Activated T-cell treated with anti-CD3 and anti-CD28 coated beads for 48 hours (primary cell): Measurements from ENCODE around the gene ARHGAP21.
A peak's percentile ranks its signal among the peaks of the same experiment; 100 is the strongest.
"Not testable (repeated sequence)": the region's sequence is repeated elsewhere in the genome, so short reads cannot be mapped to it uniquely, and the experiment has no call there.

ENCODE experiments used
- DNase-seq: peaks from one replicate; pipeline ENCODE4 v3.0.0-alpha.2; 2020; ENCODE audit warnings: low read depth

ARHGAP21 gene

DNA sequence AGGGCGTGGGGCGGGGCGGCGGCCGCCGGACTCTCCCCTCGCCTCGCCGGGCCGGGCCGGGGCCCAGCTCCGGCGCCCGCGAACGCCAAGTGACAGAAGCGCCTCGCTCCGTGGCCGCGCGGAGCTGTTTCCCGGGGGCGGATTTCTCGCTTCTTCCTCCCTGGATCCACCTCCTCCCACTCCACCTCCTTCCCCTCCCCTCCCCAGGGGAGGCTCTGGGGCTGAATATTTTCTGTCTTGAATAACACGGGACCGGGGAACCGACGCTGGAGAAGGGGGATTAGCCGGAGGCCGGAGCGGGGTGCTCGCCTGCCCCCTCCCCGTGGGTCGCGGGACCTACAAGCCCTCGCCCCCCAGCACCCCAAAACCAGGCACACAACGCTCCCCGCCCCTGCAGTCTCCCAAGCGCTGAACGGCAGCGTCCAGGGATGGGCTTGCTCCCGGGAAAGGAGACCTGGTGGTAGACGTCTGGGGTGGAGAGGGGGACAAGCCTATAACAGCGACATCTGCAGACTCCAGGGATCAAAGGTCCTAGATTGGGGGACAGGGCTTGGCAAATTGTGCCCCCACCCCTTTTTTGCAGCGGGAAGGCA lies at the start of gene ARHGAP21:
ARHGAP21 (minus strand) TSS at position 100 of the 593 bp plus-strand sequence. CDS start 1,988 bp downstream, outside the sequence.
- peak; percentile 27 for DNase-seq

DNA sequence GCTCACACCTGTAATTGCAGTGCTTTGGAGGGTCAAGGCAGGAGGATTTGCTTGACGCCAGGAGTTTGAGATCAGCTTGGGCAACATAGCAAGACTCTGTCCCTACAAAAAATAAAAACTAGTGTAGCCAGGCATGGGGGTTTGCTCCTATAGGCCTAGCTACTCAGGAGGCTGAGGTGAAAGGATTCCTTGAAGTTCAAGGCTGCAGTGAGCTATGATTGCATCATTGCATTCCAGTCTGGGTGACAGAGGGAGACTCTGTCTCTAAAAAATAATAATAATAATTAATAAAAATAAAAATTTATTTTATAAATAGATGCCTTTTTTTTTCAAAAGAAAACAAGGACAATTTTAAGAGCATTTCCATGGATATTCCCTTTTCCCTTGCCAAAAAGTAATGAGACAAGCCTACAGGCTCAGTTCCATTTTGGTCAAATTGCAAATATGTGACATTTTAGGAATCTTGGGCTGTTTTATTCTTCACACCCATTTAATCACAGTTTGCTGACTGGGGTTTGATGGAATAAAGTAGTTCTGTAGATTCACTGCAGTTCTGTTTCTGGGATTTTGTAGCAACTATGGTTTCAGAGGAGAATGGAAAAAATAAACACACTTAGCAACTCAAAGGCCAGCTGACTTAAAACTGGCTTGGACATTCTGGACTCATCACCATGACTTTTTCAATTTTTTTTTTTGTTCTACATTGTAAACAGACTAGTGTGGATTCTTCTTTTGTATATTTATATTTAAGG lies 48.4 kb upstream of the ARHGAP21 start:
- DNase-seq, result no peak

DNA sequence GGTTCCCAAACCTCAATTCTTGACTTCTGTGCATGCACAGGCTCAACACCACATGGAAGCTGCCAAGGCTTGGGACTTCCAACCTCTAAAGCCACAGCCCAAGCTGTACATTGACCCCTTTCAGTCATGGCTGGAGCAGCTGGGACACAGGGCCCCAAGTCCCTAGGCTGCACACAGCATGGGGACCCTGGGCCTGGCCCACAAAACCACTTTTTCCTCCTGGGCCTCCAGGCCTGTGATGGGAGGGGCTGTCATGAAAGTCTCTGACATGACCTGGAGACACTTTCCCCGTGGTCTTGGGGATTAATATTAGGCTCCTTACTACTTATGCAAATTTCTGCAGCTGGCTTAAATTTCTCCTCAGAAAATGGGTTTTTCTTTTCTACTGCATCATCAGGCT lies 41.3 kb upstream of the ARHGAP21 start:
- not testable (repeated sequence) for DNase-seq

DNA sequence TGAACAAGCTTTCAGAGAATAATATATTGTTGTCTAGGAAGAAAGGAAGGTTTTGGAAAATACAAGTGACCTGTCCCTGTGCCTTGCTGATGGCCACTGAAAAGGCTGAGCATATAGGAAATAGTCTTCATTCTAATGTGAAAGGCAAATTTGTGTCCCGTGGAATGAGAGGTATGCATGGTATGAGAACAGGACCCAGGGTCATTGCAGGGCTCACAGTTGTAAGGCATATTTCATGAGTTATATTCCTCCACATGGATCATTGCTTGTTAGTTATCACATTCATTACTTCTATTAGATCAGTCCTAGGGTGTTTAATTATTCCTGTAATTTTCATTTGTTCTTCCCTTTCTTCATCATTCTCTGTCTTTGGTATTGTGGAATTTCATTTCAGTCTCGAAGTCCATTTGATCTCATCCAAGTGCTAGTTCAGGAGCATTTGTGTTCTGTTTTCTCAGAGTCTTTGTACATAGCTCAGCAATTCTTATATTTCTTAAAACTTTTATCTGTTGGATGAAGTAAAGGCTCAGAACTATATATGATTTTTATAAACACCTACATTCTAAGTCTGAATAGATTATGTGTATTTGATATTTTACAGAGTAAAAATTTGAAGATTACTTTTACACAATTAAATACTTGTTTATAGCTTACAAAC lies 39.4 kb upstream of the ARHGAP21 start:
- no peak for DNase-seq

DNA sequence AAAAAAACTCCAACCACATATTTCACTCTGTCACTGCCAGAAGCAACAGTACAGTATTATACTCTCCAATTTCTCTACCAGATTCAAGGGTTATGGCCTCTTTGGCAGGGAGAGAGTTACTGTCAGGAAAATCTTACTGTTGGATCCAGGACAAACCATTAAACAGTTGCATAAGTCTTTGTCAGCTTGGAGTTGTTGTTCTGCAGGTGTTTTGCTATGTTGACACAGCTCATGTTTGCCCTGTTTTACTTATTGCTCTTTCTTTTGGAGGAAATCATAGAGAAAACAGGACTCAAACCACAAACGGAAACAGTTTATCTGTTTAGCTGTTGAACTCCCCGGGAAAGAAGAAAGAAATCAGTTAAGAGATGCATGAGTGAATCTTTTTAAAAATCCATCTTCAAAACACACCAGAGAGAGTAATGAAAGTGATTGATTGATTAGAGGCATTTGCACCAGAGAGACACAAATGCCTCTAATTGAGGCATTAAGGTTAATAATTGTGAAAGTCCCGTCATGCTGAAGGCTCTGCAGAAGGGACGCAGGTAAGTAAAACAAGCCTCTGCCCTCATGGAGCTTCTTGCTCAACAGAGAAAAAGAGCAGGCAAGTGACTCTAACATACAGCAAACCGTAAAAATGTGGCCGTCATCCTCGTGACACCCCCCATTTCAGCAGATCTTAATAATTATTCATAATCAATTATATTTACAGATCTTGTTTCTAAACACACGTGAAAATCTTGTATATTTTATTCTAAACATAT lies 38.7 kb upstream of the ARHGAP21 start:
- no peak for DNase-seq

DNA sequence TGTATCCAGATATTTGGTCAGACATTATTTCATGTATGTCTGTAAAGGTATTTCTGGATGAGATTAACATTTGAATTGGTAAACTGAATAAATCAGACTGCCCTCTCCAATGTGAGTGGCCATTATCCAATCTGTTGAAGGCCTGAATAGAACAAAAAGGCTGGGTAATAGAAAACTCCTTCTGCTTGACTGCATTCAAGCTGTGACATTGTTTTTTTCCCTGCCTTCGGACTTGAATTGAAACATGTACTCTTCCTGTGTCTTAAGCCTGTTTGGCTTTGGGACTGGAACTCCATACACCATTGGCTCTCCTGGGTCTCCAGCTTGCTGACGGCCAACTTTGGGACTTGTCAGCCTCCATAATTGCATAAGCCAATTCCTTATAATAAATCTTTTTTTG lies 36.0 kb upstream of the ARHGAP21 start:
- DNase-seq, result no peak

DNA sequence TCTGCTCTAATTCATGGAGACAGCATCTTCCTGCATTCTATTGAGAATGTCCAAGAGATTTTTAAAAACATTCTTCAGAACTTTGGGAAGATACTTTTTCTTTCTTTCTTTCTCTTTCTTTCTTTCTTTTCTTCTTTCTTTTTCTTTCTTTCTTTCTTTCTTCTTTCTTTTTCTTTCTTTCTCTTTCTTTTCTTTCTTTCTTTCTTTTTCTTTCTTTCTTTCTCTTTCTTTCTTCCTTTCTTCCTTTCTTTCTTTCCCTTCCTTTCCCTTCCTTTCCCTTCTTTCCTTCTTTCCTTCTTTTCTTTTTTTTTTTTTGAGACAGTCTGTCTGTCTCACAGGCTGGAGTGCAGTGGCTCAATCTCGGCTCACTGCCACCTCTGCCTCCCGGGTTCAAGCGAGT lies 34.6 kb upstream of the ARHGAP21 start:
- DNase-seq, result not testable (repeated sequence)

DNA sequence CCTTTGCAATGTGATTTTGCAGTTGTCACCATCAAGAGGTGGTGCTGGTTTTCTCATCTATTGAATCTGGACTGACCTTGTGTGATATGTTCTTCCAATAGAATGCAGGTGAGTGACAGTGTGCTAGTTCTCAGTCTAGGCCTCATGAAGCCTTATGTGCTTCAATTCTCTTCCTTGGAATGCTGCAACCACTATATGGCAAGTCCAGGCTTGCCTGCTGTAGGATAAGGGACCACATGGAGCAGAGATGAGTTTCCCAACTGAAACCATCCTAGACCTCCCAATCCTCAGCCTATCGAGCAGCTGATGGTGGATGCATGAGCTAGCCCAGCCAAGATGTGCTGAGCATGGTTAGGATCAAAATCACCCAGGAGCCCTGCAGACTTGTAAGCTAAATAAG lies 32.6 kb upstream of the ARHGAP21 start:
- DNase-seq, result no peak

DNA sequence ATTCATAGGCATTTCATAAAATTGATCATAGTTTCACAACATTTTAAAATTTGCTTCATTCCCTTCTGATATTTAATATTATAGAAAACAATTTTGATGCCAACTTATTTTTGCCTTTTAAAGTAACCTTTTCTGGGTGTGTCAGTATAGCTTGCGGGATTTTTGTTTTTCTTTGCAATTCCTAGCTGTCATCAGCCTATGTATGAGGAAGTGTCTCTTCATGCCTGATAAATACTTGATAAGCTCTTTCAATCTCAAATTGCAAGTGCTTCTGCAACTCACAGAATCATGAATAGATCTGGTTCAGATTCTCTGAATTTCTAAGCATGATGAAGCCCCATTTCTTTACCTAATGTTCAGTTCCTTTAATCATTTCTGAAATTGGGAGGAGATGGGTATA lies 28.0 kb upstream of the ARHGAP21 start:
- no peak for DNase-seq

DNA sequence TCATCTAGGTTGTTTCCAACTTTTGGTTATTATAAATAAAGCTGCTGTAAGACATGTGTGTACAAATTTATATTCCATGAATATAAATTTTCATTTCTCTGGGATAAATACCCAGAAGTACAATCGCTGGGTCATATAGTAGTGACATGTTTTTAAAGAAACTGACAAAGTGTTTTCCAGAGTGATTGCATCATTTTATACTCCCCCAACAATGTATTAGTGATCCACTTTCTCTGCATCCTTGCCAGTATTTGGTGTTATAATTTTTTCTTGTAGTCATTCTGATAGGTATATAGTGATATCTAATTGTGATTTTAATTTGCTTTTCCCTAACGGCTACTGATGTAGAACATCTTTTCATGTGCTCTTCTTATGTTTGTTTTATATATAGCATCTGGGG lies 27.0 kb upstream of the ARHGAP21 start:
- no peak for DNase-seq

DNA sequence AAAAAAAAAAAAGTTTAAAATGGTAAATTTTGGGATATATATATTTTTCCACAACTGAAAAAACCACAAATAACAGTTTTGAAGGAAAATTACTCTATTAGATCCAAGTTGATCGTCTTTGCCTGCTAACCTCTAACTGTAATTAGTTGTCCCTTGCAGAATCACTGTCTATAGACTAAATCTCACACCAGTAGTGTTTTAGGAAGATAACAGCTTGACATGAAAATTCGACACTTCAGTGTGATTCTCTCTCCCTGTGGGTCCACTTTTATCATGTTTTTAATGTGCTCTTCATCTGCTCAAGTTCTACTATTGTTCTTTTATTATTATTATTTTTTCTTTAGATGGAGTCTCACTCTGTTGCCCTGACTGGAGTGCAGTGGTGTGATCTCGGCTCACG lies 24.5 kb upstream of the ARHGAP21 start:
- no peak for DNase-seq

DNA sequence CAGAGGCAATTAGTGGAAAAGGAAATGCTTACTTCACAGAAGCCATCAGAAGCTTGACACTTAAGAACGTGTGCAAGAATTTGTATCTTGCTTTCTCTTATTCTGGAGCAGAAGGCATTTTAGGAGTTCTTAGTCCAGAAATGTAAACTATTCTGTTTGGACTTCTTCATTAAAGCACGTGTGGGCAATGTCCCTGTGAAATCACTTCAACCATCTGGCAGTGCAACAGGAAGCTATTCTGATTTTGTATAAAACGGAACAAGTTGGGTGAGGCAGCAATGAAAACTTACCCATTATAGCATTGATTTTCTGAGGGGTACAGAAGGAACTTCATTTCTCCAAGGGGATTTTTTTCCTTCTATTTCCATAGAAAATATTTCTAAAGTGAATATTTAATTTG lies 21.3 kb upstream of the ARHGAP21 start:
- DNase-seq, result no peak

DNA sequence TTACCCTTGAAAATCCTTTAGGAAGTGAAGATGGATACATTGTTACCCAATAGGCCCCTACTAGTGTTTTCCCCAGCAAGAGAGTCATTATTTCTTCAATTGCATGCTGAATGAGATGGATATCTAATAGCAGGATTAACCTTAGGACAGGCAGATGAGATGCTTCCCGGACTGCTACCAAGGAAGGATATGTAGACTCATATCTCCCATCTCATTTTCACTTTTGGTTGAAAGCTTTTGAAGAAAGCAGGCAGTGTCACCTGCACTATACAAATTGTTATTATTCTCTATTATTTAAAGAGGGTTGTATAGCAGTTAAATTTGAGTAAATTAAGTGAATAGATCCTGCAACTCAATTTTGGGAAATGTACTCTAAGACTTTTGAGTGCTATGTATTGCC lies 17.0 kb upstream of the ARHGAP21 start:
- DNase-seq, result no peak

DNA sequence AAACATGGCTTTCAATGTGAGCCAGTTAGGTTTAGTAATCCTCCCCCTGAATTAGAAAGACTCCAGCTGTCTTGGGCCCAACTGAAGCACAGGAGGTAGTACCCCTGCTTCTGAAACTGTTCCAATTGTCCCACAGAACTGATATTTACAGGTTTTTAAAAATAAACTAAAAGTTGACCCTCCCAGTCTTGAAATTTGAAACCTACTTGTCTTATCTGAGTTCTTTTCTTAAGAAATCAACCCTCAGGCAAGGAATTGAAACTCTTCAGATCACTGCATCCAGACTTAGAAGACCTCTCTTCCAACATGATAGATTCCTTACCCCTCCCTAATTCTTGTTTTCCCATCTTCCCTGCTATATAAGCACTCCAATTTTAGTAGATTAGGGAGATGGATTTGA lies 13.3 kb upstream of the ARHGAP21 start:
- no peak for DNase-seq

DNA sequence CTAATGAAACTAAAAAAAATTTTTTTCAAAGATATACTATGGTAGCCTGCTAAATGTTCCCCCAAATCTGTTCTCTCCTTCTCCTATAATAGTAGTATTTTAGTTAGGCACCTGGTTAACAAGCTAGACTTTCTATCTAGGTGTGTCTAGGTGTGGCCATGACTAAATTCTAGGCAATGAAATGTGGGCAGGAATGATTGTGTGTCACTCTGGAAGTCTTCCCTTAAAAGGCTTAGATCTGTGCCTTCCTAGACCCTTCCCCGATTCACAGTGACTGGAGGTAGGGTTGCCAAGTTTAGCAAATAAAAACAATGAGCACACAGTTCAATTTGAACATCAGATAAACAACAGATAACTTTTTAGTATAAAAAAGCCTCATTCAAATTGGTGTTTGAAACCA lies 8.3 kb upstream of the ARHGAP21 start:
- DNase-seq, result no peak

DNA sequence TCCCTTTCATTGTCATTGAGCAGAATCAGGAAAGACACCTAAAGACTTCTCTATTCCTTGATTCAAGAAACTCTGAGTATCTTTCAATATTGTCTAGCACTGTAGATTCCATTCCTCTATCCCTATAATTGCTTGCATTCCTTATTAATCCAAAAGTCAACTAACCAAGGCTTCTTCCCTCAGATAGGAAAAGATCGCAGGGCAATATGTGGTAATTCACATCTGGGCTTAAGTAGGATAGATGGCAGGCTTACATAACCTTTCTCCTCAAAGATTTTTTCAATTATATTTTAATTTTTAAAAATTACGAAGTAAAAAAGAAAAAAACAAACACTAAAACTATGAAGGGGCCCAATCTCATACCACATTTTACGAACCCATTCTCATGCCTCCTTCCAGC lies 7.1 kb upstream of the ARHGAP21 start:
- no peak for DNase-seq

DNA sequence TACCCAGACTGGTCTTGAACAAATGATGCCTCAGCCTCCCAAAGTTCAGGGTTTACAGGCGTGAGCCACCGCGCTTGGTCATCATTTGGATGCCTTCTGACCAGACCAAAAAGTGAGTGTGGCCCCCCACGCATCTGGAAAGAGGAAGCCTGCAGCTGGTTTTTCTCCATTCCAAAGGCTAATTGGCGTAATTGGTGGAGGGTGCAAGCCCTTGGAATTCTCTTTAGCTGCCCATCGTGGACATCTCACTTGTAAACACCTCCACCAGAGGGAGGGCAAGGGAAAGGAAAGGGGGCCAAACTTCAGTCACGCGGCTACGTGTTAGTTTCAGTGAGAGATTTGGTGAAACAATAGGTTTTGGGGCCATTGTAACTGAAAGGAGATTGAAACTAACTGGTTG lies 4.1 kb upstream of the ARHGAP21 start:
- no peak for DNase-seq

DNA sequence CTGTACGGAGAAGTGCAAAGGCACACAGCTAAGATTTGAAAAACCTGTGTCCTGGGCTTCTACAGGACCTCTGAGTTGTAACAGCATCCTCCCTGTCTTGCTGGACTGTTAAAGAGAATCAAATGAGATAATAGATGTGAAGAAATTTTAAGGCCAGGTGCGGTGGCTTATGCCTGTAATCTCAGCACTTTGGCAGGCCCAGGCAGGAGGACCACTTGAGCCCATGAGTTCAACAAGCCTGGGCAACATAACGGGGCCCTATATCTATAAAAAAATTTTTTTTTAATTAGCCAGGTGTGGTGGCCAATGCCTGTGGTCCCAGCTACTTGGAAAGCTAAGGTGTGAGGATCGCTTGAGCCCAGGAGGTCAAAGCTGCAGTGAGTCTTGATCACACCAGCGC lies 2.9 kb upstream of the ARHGAP21 start:
- no peak for DNase-seq

DNA sequence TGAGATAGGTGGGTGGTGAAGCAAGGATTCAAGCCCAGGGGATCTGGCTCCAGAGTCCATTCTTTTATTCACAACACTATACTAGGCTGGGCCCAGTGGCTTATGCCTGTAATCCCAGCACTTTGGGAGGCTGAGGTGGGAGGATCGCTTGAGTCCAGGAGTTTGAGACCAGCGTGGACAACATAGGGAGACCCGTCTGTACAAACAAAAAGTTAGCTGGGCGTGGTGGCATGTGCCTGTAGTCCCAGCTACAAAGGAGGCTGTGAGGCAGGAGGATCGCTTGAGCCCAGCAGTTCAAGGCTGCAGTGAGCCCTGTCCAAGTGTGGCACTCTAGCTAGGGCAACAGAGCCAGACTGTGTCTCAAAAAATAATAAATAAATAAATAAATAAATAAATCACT lies 2.3 kb upstream of the ARHGAP21 start:
- not testable (repeated sequence) for DNase-seq

DNA sequence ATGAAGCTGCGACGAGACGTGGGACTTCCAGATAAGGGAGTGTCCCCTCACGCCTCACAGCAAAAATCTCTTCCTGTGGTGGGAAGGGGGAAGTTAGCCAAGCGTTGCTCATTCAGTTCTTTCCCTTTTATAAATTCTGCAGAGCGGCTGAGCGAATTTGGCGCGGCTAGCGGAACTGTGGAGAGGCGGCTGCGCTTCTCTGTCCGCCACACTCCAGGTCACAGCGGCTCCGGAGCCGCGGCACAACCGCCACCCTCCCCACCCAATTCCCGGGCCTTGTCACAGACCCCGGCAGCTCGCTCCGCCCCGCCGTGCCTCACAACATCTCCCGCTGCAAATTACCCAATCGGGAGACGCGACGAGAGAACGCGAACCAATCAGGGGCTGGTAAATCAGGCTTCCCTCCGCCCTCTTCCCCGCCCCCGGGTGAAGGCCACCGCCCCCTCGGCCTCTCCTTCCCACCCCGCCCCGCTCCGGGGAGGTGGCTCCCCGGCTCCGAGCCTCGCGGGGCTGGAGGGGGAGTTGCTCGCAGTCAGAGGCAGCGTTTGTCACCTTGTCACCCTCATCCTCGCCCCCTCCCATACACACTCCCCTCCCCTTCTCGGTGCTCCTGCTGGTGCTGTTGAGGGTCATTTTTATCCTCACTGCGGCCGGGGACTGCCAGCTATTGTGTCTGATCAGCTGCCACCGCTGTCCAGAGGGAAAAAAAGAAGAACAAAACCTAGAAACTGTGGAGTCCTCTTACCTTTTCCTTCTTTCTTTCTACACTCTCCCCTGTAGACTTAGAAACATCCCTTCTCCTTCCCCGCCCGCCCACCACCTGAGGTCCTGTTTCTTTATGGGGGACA lies 918 bp upstream of the ARHGAP21 start:
- DNase-seq, result peak; percentile 93

DNA sequence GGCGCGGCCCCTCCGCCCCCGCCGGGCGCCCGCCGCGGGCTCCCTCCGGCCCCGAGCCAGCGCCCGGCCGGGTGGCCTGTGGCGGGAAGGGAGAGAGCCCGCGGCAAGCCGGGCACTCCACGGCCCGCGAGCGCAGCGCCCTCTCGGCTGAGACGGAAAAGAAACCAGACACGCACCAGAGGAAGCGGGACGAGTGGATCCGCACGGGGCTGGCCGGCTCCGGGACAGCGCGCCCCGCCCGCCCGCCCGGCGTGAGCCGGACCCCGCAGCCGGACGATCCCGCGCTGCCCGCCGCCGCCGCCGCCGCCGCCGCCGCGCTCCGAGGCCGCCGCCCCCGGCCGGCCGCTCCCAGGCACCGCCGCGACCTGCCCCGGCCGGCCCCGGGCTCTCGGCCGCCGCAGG lies 300 bp downstream of the ARHGAP21 start:
- DNase-seq, result peak; percentile 12
